Measurements from ENCODE around the gene RBM45. TPM values are rescaled to one million over a fixed set of nuclear protein-coding genes. Genes with fewer than 3 reads are reported as not detected.

Gene RBM45
- total RNA-seq, 1 donor from 2014 or later, result 10.3 TPM

- Mint-ChIP-seq H3K9me3 (ENCODE audit: low read depth) (no peaks in the 10 kb centered on the region), H3K4me3 (ENCODE audit: unreplicated experiment) (no peak overlapping the region), H3K4me1 (ENCODE audit: low read depth) (peaks cover 16% of the 10 kb centered on the region), H3K27me3 (ENCODE audit: low read depth) (no peaks in the 10 kb centered on the region), H3K27ac (ENCODE audit: unreplicated experiment) (no peak overlapping the region), H3K36me3 (ENCODE audit: low read depth) (no peaks in the 10 kb centered on the region)
- no peak for DNase-seq (ENCODE audit: low spot score)
- TF ChIP-seq CTCF (IDR thresholded peaks at IDR 0.05), result peak; percentile 87
Measured at GRCh38 chr2:178109813-178110212, 2.4 kb upstream of the RBM45 start.

GRCh38 chr2:178110681-178111080 lies 1.6 kb upstream of the RBM45 start:
- Mint-ChIP-seq H3K36me3 (ENCODE audit: low read depth) (no peaks in the 10 kb centered on the region), H3K27ac (ENCODE audit: unreplicated experiment) (no peak overlapping the region), H3K27me3 (ENCODE audit: low read depth) (no peaks in the 10 kb centered on the region), H3K9me3 (ENCODE audit: low read depth) (no peaks in the 10 kb centered on the region), H3K4me3 (ENCODE audit: unreplicated experiment) (no peak overlapping the region), H3K4me1 (ENCODE audit: low read depth) (peaks cover 16% of the 10 kb centered on the region)
- DNase-seq (ENCODE audit: low spot score), result no peak
- TF ChIP-seq CTCF (IDR thresholded peaks at IDR 0.05), result no peak

DNA sequence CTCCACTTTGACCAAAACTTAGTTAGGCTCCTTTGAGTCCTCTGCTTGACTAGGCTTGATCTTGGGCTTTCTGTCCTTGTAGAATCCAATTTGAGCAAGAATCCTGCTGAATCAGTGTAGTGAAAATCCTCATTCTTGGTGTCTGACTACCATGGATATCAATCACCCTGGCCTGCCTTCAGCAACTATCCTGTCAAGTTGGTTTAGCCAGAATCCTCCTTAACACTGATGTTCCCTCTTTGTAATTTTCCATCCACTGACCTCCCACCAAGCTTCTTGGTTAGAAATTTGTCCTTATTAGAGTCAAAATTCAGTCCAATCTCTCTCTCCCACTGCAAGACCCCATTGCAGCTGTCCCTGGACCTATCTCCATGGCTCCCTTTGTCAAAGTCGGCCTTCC lies 494 bp upstream of the RBM45 start:
- no peak for DNase-seq (ENCODE audit: low spot score)
- peaks cover 16% of the 10 kb centered on the region for H3K4me1 Mint-ChIP-seq (ENCODE audit: low read depth)
- H3K4me3 Mint-ChIP-seq (ENCODE audit: unreplicated experiment), result no peak overlapping the region
- H3K9me3 Mint-ChIP-seq (ENCODE audit: low read depth), result no peaks in the 10 kb centered on the region
- no peak for TF ChIP-seq CTCF (IDR thresholded peaks at IDR 0.05)
- H3K36me3 Mint-ChIP-seq (ENCODE audit: low read depth), result peaks cover 3% of the 10 kb centered on the region
- no peaks in the 10 kb centered on the region for H3K27me3 Mint-ChIP-seq (ENCODE audit: low read depth)
- peak overlapping the region; percentile 83 for H3K27ac Mint-ChIP-seq (ENCODE audit: unreplicated experiment)

DNA sequence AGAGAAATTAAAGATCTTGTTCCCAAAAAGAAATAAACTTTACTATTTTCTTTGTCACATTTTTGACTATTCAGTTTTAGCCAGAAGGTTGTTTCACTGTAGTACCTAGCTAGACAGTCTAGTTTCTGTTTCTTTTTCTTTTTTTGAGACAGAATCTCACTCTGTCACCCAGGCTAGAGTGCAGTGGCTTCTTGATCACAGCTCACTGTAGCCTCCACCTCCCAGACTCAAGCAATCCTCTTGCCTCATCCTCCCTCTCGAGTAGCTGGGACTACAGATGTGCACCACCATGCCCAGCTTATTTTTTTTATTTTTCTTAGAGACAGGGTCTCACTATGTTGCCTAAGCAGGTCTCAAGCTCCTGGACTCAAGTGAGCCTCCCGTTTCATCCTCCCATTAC lies 2.2 kb downstream of the RBM45 start:
- Mint-ChIP-seq H3K36me3 (ENCODE audit: low read depth) (peaks cover 3% of the 10 kb centered on the region), H3K4me3 (ENCODE audit: unreplicated experiment) (no peak overlapping the region), H3K9me3 (ENCODE audit: low read depth) (no peaks in the 10 kb centered on the region), H3K27me3 (ENCODE audit: low read depth) (no peaks in the 10 kb centered on the region), H3K27ac (ENCODE audit: unreplicated experiment) (peak overlapping the region; percentile 52), H3K4me1 (ENCODE audit: low read depth) (peaks cover 16% of the 10 kb centered on the region)
- DNase-seq (ENCODE audit: low spot score), result no peak
- TF ChIP-seq CTCF (IDR thresholded peaks at IDR 0.05), result no peak

- Mint-ChIP-seq H3K27me3 (ENCODE audit: low read depth) (no peaks in the 10 kb centered on the region), H3K9me3 (ENCODE audit: low read depth) (no peaks in the 10 kb centered on the region), H3K36me3 (ENCODE audit: low read depth) (peaks cover 3% of the 10 kb centered on the region), H3K27ac (ENCODE audit: unreplicated experiment) (no peak overlapping the region), H3K4me3 (ENCODE audit: unreplicated experiment) (no peak overlapping the region), H3K4me1 (ENCODE audit: low read depth) (peaks cover 14% of the 10 kb centered on the region)
- DNase-seq (ENCODE audit: low spot score), result no peak
- TF ChIP-seq CTCF (IDR thresholded peaks at IDR 0.05), result no peak
Measured at GRCh38 chr2:178115271-178115670, 3.0 kb downstream of the RBM45 start.
